OCI-LY7 (cell line): ENCODE results near the gene ANKS4B. TPM values are rescaled to one million over a fixed set of nuclear protein-coding genes. Genes with fewer than 3 reads are reported as not detected.
A peak's percentile ranks its signal among the peaks of the same experiment; 100 is the strongest.

Experiments used
- BruUV-seq: library from RNA; stranded (reverse); fragments of 400-500 nt; replicated peaks from 2 replicates; lab custom pipeline; 2021; lab: Mats Ljungman, UMichigan
- CTCF ChIA-PET: fragments of 300-600 bp; sonication (Branson Sonifier 250); formaldehyde crosslinking; loops from one replicate; lab custom pipeline; 2022; ENCODE audit warnings: antibody characterized with exemption; ENCODE audit not compliant: unreplicated experiment; lab: Charles Lee
- POLR2A ChIA-PET: fragments of 300-600 bp; sonication (Branson Sonifier 250); formaldehyde crosslinking; loops from one replicate; lab custom pipeline; 2022; ENCODE audit warnings: antibody characterized with exemption; lab: Charles Lee
- DNase-seq: peaks from one replicate; pipeline ENCODE4 v3.0.0-alpha.2; 2015; ENCODE audit warnings: low spot score
- H2AFZ ChIP-seq: fragments of 200-600 bp; sonication (generic), shearing (Covaris generic); 2 replicates; pipeline ENCODE4 v1.6.1; 2014; ENCODE audit warnings: mild to moderate bottlenecking, antibody characterized with exemption, low read length, moderate library complexity
- H3K27ac ChIP-seq: fragments of 200-600 bp; sonication (generic); 2 replicates; pipeline ENCODE4 v1.5.1; 2014; ENCODE audit warnings: mixed run types, low read depth, mild to moderate bottlenecking, moderate library complexity, low read length, inconsistent platforms; ENCODE audit not compliant: poor library complexity, severe bottlenecking
- H3K36me3 ChIP-seq: fragments of 200-600 bp; sonication (generic); 2 replicates; pipeline ENCODE4 v1.6.1; 2014; ENCODE audit warnings: mild to moderate bottlenecking, antibody characterized with exemption, low read length, moderate library complexity, mixed read lengths; ENCODE audit not compliant: insufficient read depth
- H3K4me1 ChIP-seq: fragments of 200-600 bp; sonication (generic); 2 replicates; pipeline ENCODE4 v1.5.1; 2014; ENCODE audit warnings: mild to moderate bottlenecking, low read length; ENCODE audit not compliant: insufficient read depth, poor library complexity, severe bottlenecking
- H3K4me2 ChIP-seq: fragments of 200-600 bp; sonication (generic); 2 replicates; pipeline ENCODE4 v1.6.1; 2014; ENCODE audit warnings: mild to moderate bottlenecking, low read length
- H3K4me3 ChIP-seq: fragments of 200-600 bp; sonication (generic); 2 replicates; pipeline ENCODE4 v1.5.1; 2014; ENCODE audit warnings: mild to moderate bottlenecking, low read depth, low read length; ENCODE audit not compliant: poor library complexity, severe bottlenecking
- H3K79me2 ChIP-seq: fragments of 200-600 bp; sonication (generic); 2 replicates; pipeline ENCODE4 v1.6.1; 2016; ENCODE audit warnings: low read depth, mild to moderate bottlenecking, low read length, moderate library complexity, mixed read lengths; ENCODE audit not compliant: insufficient read depth
- H3K9me2 ChIP-seq: fragments of 200-600 bp; sonication (generic); 2 replicates; pipeline ENCODE4 v1.6.1; 2016; ENCODE audit warnings: mild to moderate bottlenecking, low read length, mixed read lengths; ENCODE audit not compliant: insufficient read depth
- H3K9me3 ChIP-seq: fragments of 200-600 bp; sonication (generic); 2 replicates; pipeline ENCODE4 v1.6.1; 2014; ENCODE audit warnings: mild to moderate bottlenecking, mixed run types, low read length, mixed read lengths
- H4K20me1 ChIP-seq: fragments of 200-600 bp; sonication (generic); 2 replicates; pipeline ENCODE4 v1.6.1; 2014; ENCODE audit warnings: mild to moderate bottlenecking, antibody characterized with exemption, low read length, moderate library complexity, mixed read lengths; ENCODE audit not compliant: insufficient read depth
- CTCF ChIP-seq: fragments of 200-600 bp; sonication (generic); conservative IDR thresholded peaks from 2 replicates; pipeline ENCODE4 v1.5.1; 2014; ENCODE audit warnings: mild to moderate bottlenecking, antibody characterized with exemption, low read length, moderate library complexity, mixed read lengths
- EZH2phosphoT487 ChIP-seq: fragments of 200-600 bp; sonication (generic); IDR thresholded peaks from 2 replicates; pipeline ENCODE4 v1.6.1; 2018; ENCODE audit warnings: low read depth, borderline replicate concordance, mild to moderate bottlenecking, mixed run types, antibody characterized with exemption, low read length, moderate library complexity, mixed read lengths
- intact Hi-C: fragments of 100-400 bp; cut with micrococcal nuclease; formaldehyde crosslinking; loops from one replicate; pipeline ENCODE4 v1.10.0; 2022; ENCODE audit not compliant: unreplicated experiment
- total RNA-seq, 2 experiments: library from RNA; depleted of rRNA in 1 of 2; stranded (reverse); fragments of >200 nt in 1 of 2; shearing (Covaris generic) in 1 of 2; gene quantifications; 2 replicates each; pipeline ENCODE4 v1.2.3, GENCODE V29; 2014 to 2022

The ANKS4B gene
- total RNA-seq, 2 experiments from 2014 or later: not detected

GRCh38 chr16:21262779-21263639 is 29.5 kb downstream of the ANKS4B start:
- no peaks in the 10 kb centered on the region for H3K9me2 ChIP-seq
- H3K9me3 ChIP-seq: no peaks in the 10 kb centered on the region
- H3K79me2 ChIP-seq: no peaks in the 10 kb centered on the region
- no TSS peak for BruUV-seq
- H4K20me1 ChIP-seq: no peaks in the 10 kb centered on the region
- H2AFZ ChIP-seq: no peak overlapping the region
- ChIA-PET CTCF (no interaction called here), POLR2A (no interaction called here)
- H3K36me3 ChIP-seq: no peaks in the 10 kb centered on the region
- peaks cover 14% of the 10 kb centered on the region for H3K4me1 ChIP-seq
- TF ChIP-seq EZH2phosphoT487 (no peak), CTCF (no peak)
- intact Hi-C loops: no loop called here
- peak overlapping the region; percentile 33 for H3K4me2 ChIP-seq
- no peak overlapping the region for H3K27ac ChIP-seq
- no peak overlapping the region for H3K4me3 ChIP-seq
- no peak for DNase-seq

GRCh38 chr16:21263640-21264570 is 30.4 kb downstream of the ANKS4B start:
- POLR2A ChIA-PET: no interaction called here
- CTCF ChIA-PET: no interaction called here

More at GRCh38 chr16:21263640-21264570, 30.4 kb downstream of the ANKS4B start:
- no TSS peak for BruUV-seq
- Histone ChIP-seq H3K4me3 (no peak overlapping the region), H3K36me3 (no peaks in the 10 kb centered on the region), H4K20me1 (no peaks in the 10 kb centered on the region), H2AFZ (no peak overlapping the region), H3K9me2 (no peaks in the 10 kb centered on the region), H3K79me2 (no peaks in the 10 kb centered on the region), H3K4me1 (peaks cover 19% of the 10 kb centered on the region), H3K4me2 (peak overlapping the region; percentile 33), H3K27ac (no peak overlapping the region), H3K9me3 (no peaks in the 10 kb centered on the region)
- intact Hi-C loops: no loop called here
- TF ChIP-seq CTCF (no peak), EZH2phosphoT487 (no peak)
- peak; percentile 53 for DNase-seq
